HG02571 (cell line): ENCODE measurements around the gene PIGC.

Source experiments
- ATAC-seq: cut with Tn5 transposase; IDR thresholded peaks from one replicate; pipeline ENCODE4 v1.9.1; 2021; ENCODE audit warnings: mild to moderate bottlenecking, moderate library complexity; ENCODE audit not compliant: unreplicated experiment

PIGC gene

DNA sequence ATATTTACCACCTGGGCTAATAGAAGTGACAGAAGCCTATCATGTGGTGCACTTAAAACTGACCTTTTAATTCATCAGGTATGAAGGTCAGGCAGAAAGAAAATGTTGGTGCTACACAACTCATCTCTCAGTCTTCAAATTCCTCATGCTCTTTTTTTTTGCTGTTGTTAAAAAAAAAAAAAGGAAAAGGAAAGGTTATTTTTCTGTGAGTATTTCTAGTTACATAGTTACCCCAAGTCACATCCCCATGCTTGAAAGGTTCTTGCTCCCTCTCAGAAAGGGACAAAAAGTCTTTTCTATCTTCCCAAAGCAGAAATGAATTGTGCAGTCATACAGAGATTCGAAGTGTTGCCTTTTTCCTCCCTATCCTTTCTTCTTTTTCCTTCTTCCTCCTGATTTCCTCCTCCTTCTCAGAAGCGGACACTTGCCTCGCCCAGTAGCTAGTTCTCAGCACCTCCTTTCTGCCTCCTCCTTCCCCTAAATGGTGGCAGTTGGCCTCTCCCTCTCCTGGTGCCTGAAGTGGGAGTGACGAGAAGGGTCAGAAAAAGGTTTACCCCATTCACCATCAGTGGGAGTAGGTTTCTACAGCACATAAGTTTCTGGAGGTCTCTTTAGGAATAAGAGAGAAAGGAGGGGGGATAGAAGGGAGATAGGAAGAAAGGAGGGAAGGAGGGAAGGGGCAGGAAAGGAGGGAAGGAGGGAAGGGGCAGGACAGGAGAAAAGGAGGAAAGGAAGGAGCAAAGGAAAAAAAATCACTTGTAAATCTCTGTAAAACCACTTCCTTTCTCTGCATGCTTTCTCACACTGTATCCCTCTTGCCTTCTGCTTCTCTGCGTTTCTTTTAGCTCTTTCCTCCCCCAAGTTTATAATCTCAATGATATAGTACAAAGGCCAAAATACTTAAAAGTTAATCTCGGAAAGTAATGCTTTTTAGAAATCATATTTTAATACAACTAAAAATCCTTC is 43.8 kb downstream of the PIGC start:
- ATAC-seq: no peak

DNA sequence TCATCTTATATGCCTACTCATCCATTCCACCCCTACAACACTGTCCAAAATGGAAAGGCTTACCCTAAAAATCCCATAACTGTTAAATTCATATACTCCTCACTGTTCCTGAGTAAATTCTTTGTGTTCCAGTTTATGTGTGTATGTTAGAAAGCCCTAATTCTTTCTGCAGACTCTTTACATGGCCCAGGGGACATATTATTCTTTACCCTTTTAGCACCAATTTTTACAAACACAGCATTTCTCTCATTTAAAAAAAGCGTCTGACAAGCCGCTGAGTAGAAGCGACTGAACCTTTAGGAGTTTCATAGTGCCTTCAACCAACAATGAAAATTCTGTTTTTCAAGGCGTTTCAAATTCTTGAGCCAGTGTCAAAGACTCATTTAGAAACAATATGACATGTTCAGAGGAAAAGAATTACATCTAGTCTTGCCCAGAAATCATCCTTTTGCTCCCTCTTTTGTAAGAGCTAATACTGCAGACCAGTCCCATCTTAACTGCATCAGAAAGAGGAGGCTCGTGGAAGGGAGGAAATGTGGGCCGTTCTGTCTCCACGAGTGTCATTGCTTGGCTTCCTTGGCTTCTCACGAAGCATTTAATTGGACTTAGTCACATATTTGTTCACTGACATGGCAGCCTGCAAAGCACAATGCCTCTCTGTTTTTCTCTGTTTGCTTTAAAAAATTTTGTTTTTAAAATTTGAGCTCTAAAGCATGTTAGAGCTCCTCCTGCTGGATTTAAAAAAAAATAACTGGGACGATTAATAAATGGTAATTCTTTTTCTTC is 44.7 kb downstream of the PIGC start:
- ATAC-seq: no peak

DNA sequence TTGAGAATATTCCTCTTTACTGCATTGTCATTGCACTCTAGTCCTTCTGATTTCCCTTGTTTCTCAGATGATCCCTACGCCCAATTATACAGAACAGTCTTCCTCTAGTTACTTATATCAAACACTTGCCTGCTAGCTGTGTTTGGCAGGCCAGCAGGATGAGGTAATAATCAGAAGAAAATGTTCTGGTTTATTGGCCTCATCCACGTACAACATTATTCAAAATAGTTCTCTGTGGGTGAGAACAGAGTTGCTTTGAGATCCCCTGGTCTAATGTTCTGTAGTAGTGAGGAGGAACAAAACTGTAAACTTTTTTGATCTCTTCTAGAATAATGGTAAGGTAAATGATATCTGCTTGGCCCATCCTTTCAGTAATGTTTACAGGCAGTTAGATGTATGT is 45.7 kb downstream of the PIGC start:
- ATAC-seq: no peak

DNA sequence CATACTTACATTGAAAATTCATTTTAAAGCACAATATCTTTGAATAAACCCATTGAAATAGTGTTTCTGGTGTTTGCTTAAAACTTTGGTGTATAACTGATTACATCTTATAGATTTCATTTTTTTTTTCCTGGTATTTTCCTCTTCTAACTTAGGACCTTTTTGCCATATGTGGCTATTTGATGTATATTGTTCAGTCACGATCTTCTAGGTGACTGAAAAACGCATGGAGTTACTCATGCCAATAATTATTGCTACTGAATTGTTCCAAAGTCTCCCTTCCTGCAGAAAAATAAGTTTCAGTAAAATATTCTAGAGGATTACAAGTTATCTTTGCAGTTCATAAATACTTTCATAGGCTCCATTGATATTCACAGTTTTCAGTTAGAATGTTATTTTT is 46.2 kb downstream of the PIGC start:
- ATAC-seq: no peak

DNA sequence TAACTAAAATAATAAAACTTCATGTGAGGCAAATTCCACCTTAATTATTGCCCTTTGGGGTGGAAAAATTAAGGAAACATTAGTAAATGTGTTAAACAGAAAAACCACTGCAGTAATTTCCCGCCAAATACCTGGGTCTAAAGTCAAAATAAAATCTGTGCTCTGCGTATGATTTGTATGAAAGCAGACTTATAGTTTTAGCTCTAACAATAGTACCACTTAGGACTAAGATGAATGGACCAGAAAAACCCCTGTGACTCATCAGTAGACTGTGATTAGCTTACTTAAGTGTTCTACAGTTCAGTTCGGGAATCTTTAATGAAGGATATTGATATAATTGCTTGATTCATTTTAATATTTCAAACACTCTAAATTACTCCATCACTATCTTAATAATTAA is 46.6 kb downstream of the PIGC start:
- ATAC-seq: no peak

DNA sequence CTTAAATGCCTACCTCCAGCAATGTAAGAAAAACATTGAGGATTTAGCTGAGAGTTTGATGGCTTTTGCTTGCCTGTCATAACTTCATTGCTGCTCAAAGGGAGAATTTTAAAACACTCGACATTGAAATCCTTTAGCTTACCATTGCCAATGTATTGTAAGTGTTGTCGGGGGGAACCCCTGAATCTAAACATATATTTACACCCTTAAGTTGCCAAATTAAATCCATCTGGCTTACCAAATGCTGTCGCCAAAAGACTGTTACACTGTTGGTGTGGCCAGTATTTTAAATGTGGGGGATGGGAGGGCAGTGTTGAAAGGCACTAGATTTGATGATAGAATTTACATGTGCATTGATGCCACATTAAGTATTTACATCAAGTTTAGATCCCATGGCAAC is 48.3 kb downstream of the PIGC start:
- no peak for ATAC-seq

DNA sequence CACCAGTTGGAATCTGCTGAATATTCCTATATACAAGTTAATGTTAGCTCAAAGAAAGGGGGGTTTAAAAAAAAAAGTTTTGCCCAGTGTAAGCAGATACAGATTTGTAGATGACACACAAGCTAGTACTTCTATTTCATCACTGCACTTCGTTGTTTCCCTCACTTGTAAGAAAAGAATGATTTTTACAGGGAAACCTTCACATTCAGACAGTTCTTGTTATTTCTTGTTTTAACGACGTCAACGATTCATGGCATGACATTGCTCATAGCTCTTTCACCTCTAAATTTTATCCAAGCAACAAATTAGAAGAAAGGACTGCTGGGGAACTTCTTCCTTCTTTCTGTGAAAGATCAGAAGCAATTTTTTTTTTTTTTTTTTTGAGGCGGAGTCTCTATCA is 49.1 kb downstream of the PIGC start:
- ATAC-seq: no peak

DNA sequence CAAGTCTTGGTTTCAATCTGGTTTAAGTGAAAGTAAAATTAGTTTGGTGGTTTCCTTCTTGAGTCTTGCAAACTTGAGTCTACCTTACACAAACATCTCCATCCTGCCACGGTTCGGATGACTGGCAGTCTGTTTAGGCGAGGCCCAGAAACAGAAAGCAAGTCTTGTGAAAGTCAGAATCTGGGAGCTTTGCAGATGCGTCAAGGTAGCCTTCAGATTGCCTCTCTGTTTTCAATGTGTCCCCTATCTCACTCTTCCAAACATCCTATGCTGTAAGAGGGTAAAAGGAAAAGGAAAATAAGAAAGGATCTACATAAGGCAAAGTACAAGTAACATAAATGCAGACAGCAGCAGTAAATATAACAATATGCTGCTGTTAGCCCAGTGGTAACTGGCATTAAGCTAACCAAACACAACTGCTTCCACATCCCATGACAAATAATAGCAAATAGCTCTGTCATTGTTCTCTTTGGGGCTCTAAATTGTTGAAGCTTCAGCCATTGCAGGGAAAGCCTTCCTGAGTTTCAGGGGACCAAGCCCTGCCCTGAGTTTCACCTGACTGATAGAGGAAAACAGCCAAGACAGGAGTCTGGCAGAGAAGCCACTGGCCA is 49.6 kb downstream of the PIGC start:
- ATAC-seq: peak; percentile 64

DNA sequence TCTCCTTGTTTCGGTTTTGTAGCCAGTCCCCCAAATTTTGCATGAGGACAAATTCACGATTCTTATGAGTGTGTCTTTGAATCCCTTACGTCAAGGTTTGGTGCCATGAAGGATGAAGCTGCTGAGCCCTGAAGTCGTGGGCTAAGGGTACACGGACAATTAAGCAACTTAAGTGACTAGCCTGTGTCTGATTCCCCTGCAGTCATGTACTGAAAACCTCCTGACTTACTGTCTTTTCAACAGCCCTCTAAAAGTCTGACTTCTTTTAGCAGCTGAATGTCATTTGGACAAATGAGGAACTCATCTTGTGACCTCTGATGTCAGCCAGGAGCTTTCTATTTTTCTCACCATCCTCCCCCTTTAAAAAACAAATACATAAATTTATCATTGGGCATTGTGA is 50.5 kb downstream of the PIGC start:
- ATAC-seq: no peak

DNA sequence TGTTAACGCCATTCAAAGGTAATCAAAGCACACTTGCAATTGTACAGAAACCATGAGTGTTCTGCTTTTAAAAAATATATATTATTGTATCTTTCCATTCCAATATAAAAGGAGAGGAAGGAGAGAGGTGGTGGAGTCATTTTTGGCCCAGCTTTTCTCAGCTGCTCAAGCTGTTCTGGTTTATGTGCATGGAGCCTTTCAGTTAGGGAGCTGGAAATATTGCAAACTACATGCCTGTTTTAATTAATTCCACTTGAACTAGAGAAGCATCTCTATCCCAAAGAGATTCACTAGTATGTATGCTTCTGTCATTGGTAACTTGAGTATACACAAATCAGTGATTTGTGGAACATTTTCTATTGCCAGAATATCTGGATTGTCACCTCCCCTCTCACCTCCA is 51.9 kb downstream of the PIGC start:
- no peak for ATAC-seq
